HEK293 (cell line): ENCODE data around the gene CDK4.

Experiments used
- HOXC10 ChIP-seq: sonication (generic); formaldehyde crosslinking; IDR thresholded peaks from 2 replicates; pipeline ENCODE4 v1.8.1; 2023; ENCODE audit warnings: mild to moderate bottlenecking, missing genetic modification reagents
- KLF17 ChIP-seq: fragments of 450-650 bp; formaldehyde crosslinking; IDR thresholded peaks from 2 replicates; pipeline ENCODE4 v1.5.1; 2016; ENCODE audit warnings: missing biosample characterization, missing genetic modification characterization
- OSR2 ChIP-seq: fragments of 450-650 bp; formaldehyde crosslinking; IDR thresholded peaks from 2 replicates; pipeline ENCODE4 v1.5.1; 2016; ENCODE audit warnings: missing biosample characterization, missing genetic modification characterization
- SP7 ChIP-seq: fragments of 450-650 bp; formaldehyde crosslinking; IDR thresholded peaks from 2 replicates; pipeline ENCODE4 v1.5.1; 2016; ENCODE audit warnings: missing biosample characterization, missing genetic modification characterization
- ZBTB17 ChIP-seq: fragments of 450-650 bp; formaldehyde crosslinking; IDR thresholded peaks from 2 replicates; pipeline ENCODE4 v1.5.1; 2016; ENCODE audit warnings: missing biosample characterization, missing genetic modification characterization
- ZBTB20 ChIP-seq: fragments of 450-650 bp; formaldehyde crosslinking; IDR thresholded peaks from 2 replicates; pipeline ENCODE4 v1.5.1; 2016; ENCODE audit warnings: missing biosample characterization, missing genetic modification characterization
- ZFP3 ChIP-seq: fragments of 450-650 bp; formaldehyde crosslinking; IDR thresholded peaks from 2 replicates; pipeline ENCODE4 v1.5.1; 2016; ENCODE audit warnings: low read depth, missing biosample characterization, missing genetic modification characterization
- ZIC2 ChIP-seq: fragments of 450-650 bp; formaldehyde crosslinking; IDR thresholded peaks from 2 replicates; pipeline ENCODE4 v1.5.1; 2016; ENCODE audit warnings: missing biosample characterization, missing genetic modification characterization
- ZNF10 ChIP-seq: fragments of 450-650 bp; formaldehyde crosslinking; IDR thresholded peaks from 2 replicates; pipeline ENCODE4 v1.5.1; 2017; ENCODE audit warnings: missing biosample characterization, missing genetic modification characterization
- ZNF114 ChIP-seq: fragments of 450-650 bp; formaldehyde crosslinking; IDR thresholded peaks from 2 replicates; pipeline ENCODE4 v1.5.0; 2017; ENCODE audit warnings: missing biosample characterization, missing genetic modification characterization
- ZNF19 ChIP-seq: fragments of 450-650 bp; formaldehyde crosslinking; IDR thresholded peaks from 2 replicates; pipeline ENCODE4; 2016; ENCODE audit warnings: missing biosample characterization, missing genetic modification characterization, low read depth
- ZNF221 ChIP-seq: fragments of 450-650 bp; formaldehyde crosslinking; IDR thresholded peaks from 2 replicates; pipeline ENCODE4 v1.5.1; 2017; ENCODE audit warnings: missing biosample characterization, missing genetic modification characterization, borderline replicate concordance
- ZNF274 ChIP-seq, 2 experiments: fragments of 200-500 bp in 1 of 2; fragments of 450-650 bp in 1 of 2; sonication (Bioruptor generic) in 1 of 2; formaldehyde crosslinking in 1 of 2; IDR thresholded peaks; 2 replicates each; pipeline versions ENCODE4 v1.5.1 to v1.6.1; 2014 to 2016; ENCODE audit warnings: borderline replicate concordance in 1 of 2, inconsistent platforms in 1 of 2, low read length in 1 of 2, missing biosample characterization in 1 of 2, missing genetic modification characterization in 1 of 2
- ZNF302 ChIP-seq: fragments of 450-650 bp; formaldehyde crosslinking; IDR thresholded peaks from 2 replicates; pipeline ENCODE4 v1.5.1; 2016; ENCODE audit warnings: missing biosample characterization, missing genetic modification characterization, low read depth
- ZNF391 ChIP-seq: fragments of 450-650 bp; formaldehyde crosslinking; IDR thresholded peaks from 2 replicates; pipeline ENCODE4 v1.5.1; 2016; ENCODE audit warnings: low read depth, missing biosample characterization, missing genetic modification characterization, borderline replicate concordance
- ZNF416 ChIP-seq: fragments of 450-650 bp; formaldehyde crosslinking; IDR thresholded peaks from 2 replicates; pipeline ENCODE4 v1.5.1; 2016; ENCODE audit warnings: missing biosample characterization, missing genetic modification characterization
- ZNF48 ChIP-seq: fragments of 450-650 bp; formaldehyde crosslinking; IDR thresholded peaks from 2 replicates; pipeline ENCODE4 v1.5.1; 2016; ENCODE audit warnings: missing biosample characterization, missing genetic modification characterization
- ZNF510 ChIP-seq: fragments of 450-650 bp; formaldehyde crosslinking; IDR thresholded peaks from 2 replicates; pipeline ENCODE4 v1.5.1; 2018; ENCODE audit warnings: mild to moderate bottlenecking, missing genetic modification characterization, missing biosample characterization; ENCODE audit not compliant: insufficient replicate concordance
- ZNF548 ChIP-seq: fragments of 450-650 bp; formaldehyde crosslinking; IDR thresholded peaks from 2 replicates; pipeline ENCODE4 v1.5.1; 2016; ENCODE audit warnings: missing biosample characterization, missing genetic modification characterization
- ZNF560 ChIP-seq: fragments of 450-650 bp; formaldehyde crosslinking; IDR thresholded peaks from 2 replicates; pipeline ENCODE4 v1.5.1; 2017; ENCODE audit warnings: missing biosample characterization, missing genetic modification characterization, borderline replicate concordance
- ZNF610 ChIP-seq: fragments of 450-650 bp; formaldehyde crosslinking; IDR thresholded peaks from 2 replicates; pipeline ENCODE4 v1.5.1; 2016; ENCODE audit warnings: missing biosample characterization, missing genetic modification characterization, borderline replicate concordance
- ZNF621 ChIP-seq: fragments of 450-650 bp; formaldehyde crosslinking; IDR thresholded peaks from 2 replicates; pipeline ENCODE4 v1.5.1; 2017; ENCODE audit warnings: missing biosample characterization, missing genetic modification characterization
- ZNF623 ChIP-seq: fragments of 450-650 bp; formaldehyde crosslinking; IDR thresholded peaks from 2 replicates; pipeline ENCODE4 v1.5.1; 2016; ENCODE audit warnings: missing biosample characterization, missing genetic modification characterization
- ZNF626 ChIP-seq: fragments of 450-650 bp; sonication (Bioruptor Pico); formaldehyde crosslinking; IDR thresholded peaks from 2 replicates; pipeline ENCODE4 v1.5.1; 2018; ENCODE audit warnings: missing biosample characterization, missing genetic modification characterization, inconsistent platforms
- ZNF654 ChIP-seq: fragments of 450-650 bp; formaldehyde crosslinking; IDR thresholded peaks from 2 replicates; pipeline ENCODE4 v1.5.1; 2016; ENCODE audit warnings: low read depth, missing biosample characterization, missing genetic modification characterization
- ZNF660 ChIP-seq: fragments of 450-650 bp; IDR thresholded peaks from 2 replicates; pipeline ENCODE4 v1.5.1; 2018; ENCODE audit warnings: missing biosample characterization, mild to moderate bottlenecking, missing genetic modification characterization
- ZNF768 ChIP-seq: fragments of 450-650 bp; formaldehyde crosslinking; IDR thresholded peaks from 2 replicates; pipeline ENCODE4 v1.5.1; 2018; ENCODE audit warnings: missing biosample characterization, mild to moderate bottlenecking, missing genetic modification characterization
- ZNF785 ChIP-seq: fragments of 450-650 bp; formaldehyde crosslinking; IDR thresholded peaks from 2 replicates; pipeline ENCODE4 v1.5.1; 2016; ENCODE audit warnings: missing biosample characterization, missing genetic modification characterization
- ZNF791 ChIP-seq: fragments of 450-650 bp; formaldehyde crosslinking; IDR thresholded peaks from 2 replicates; pipeline ENCODE4 v1.5.1; 2016; ENCODE audit warnings: missing biosample characterization, missing genetic modification characterization
- ZNF792 ChIP-seq: fragments of 450-650 bp; formaldehyde crosslinking; IDR thresholded peaks from 2 replicates; pipeline ENCODE4 v1.5.1; 2016; ENCODE audit warnings: missing biosample characterization, missing genetic modification characterization
- TF ChIP-seq, protein P1 (sequence below): fragments of 450-650 bp; formaldehyde crosslinking; IDR thresholded peaks from 2 replicates; pipeline ENCODE4 v1.5.1; 2017; ENCODE audit warnings: missing biosample characterization, missing genetic modification characterization
- TF ChIP-seq, protein P2 (sequence below): fragments of 450-650 bp; formaldehyde crosslinking; IDR thresholded peaks from 2 replicates; pipeline ENCODE4 v1.5.1; 2016; ENCODE audit warnings: missing biosample characterization, missing genetic modification characterization
- TF ChIP-seq, protein P3 (sequence below): fragments of 450-650 bp; formaldehyde crosslinking; optimal IDR thresholded peaks from 2 replicates; pipeline ENCODE3; 2016; ENCODE audit warnings: missing biosample characterization, mild to moderate bottlenecking, missing genetic modification characterization

Gene CDK4

GRCh38 chr12:57751788-57752667 lies at the start of gene CDK4 (continued):
- TF ChIP-seq ZNF19 (tag by site-specific recombination) (no peak), ZNF548 (tag by site-specific recombination) (no peak), ZNF48 (tag by site-specific recombination) (no peak), ZNF610 (peak; percentile 90), ZNF654 (tag by site-specific recombination) (no peak), KLF17 (peak; percentile 82), ZNF274 (IDR thresholded peaks at IDR 0.05; ENCODE audit: low read length) (no peak), ZNF274 (tag by site-specific recombination; IDR thresholded peaks at IDR 0.05; ENCODE audit: borderline replicate concordance) (no peak), ZNF114 (no peak), SP7 (tag by site-specific recombination) (peak; percentile 89), ZNF302 (tag by site-specific recombination) (no peak), ZNF623 (tag by site-specific recombination) (no peak), ZNF626 (no peak), HOXC10 (CRISPR knock-in tag) (no peak), ZBTB20 (tag by site-specific recombination) (peak; percentile 63), ZNF221 (tag by site-specific recombination) (no peak), ZBTB17 (peak; percentile 85), ZNF510 (tag by site-specific recombination) (no peak), ZNF621 (tag by site-specific recombination) (no peak), ZNF785 (tag by site-specific recombination) (no peak), ZNF792 (tag by site-specific recombination) (no peak), ZNF416 (tag by site-specific recombination) (no peak), ZNF391 (tag by site-specific recombination) (0 out of 2 replicates have a peak, but pooled peaks have one; percentile 51), ZNF10 (peak; percentile 25; the same call in 1 of the 2 replicates), ZIC2 (tag by site-specific recombination) (peak; percentile 50; the same call in 1 of the 2 replicates), OSR2 (tag by site-specific recombination) (0 out of 2 replicates have a peak, but pooled peaks have one; percentile 35), ZNF560 (tag by site-specific recombination) (no peak), ZNF791 (tag by site-specific recombination) (no peak), ZFP3 (tag by site-specific recombination) (no peak), ZNF660 (tag by site-specific recombination) (peak; percentile 87; the same call in 1 of the 2 replicates), ZNF768 (tag by site-specific recombination) (no peak)
- TF ChIP-seq, protein P1, sequence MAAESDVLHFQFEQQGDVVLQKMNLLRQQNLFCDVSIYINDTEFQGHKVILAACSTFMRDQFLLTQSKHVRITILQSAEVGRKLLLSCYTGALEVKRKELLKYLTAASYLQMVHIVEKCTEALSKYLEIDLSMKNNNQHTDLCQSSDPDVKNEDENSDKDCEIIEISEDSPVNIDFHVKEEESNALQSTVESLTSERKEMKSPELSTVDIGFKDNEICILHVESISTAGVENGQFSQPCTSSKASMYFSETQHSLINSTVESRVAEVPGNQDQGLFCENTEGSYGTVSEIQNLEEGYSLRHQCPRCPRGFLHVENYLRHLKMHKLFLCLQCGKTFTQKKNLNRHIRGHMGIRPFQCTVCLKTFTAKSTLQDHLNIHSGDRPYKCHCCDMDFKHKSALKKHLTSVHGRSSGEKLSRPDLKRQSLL, result 0 out of 2 replicates have a peak, but pooled peaks have one; percentile 26
- TF ChIP-seq, protein P2, sequence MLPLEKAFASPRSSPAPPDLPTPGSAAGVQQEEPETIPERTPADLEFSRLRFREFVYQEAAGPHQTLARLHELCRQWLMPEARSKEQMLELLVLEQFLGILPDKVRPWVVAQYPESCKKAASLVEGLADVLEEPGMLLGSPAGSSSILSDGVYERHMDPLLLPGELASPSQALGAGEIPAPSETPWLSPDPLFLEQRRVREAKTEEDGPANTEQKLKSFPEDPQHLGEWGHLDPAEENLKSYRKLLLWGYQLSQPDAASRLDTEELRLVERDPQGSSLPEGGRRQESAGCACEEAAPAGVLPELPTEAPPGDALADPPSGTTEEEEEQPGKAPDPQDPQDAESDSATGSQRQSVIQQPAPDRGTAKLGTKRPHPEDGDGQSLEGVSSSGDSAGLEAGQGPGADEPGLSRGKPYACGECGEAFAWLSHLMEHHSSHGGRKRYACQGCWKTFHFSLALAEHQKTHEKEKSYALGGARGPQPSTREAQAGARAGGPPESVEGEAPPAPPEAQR (tag by site-specific recombination), result no peak; the same call in 1 of the 2 replicates
- TF ChIP-seq, protein P3, sequence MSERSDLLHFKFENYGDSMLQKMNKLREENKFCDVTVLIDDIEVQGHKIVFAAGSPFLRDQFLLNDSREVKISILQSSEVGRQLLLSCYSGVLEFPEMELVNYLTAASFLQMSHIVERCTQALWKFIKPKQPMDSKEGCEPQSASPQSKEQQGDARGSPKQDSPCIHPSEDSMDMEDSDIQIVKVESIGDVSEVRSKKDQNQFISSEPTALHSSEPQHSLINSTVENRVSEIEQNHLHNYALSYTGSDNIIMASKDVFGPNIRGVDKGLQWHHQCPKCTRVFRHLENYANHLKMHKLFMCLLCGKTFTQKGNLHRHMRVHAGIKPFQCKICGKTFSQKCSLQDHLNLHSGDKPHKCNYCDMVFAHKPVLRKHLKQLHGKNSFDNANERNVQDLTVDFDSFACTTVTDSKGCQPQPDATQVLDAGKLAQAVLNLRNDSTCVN, result peak; percentile 79
